Measurements from ENCODE around the gene ME3. TPM values are rescaled to one million over a fixed set of nuclear protein-coding genes. Genes with fewer than 3 reads are reported as not detected.

The ME3 gene
- total RNA-seq, 1 experiment from 2014 or later: 83.8 TPM

GRCh38 chr11:86666193-86666592 lies 6.2 kb downstream of the ME3 start:
- ATAC-seq: no peak
- Histone ChIP-seq H3K4me1 (ENCODE audit: insufficient read depth, low read length) (peaks cover 18% of the 10 kb centered on the region), H3K4me3 (ENCODE audit: low read length) (no peak overlapping the region), H3K9ac (ENCODE audit: low read length) (no peak overlapping the region), H3K79me2 (ENCODE audit: low read length) (peaks cover 30% of the 10 kb centered on the region), H3F3A (ENCODE audit: low read length, unreplicated experiment) (no peaks in the 10 kb centered on the region), H3K4me2 (ENCODE audit: low read length) (no peak overlapping the region), H2AFZ (ENCODE audit: low read length) (no peak overlapping the region), H3K9me3 (ENCODE audit: low read length) (no peaks in the 10 kb centered on the region), H3K36me3 (ENCODE audit: low read depth, low read length) (no peaks in the 10 kb centered on the region; the same call in 1 of the 2 replicates), H3K27ac (ENCODE audit: low read length) (no peak overlapping the region), H3K27me3 (ENCODE audit: low read length) (no peaks in the 10 kb centered on the region), H3K9me2 (replicated peaks; ENCODE audit: low read length) (no peaks in the 10 kb centered on the region), H4K20me1 (ENCODE audit: low read length) (no peaks in the 10 kb centered on the region)
- no TSS peak for BruUV-seq (replicated peaks)
- CTCF ChIA-PET: interaction anchor here (1.2 kb wide), 1 partner anchor 57 kb away, joined by 3 read pairs; no protein-coding TSS in a partner anchor
- intact Hi-C loops (cut with micrococcal nuclease): no loop called here
- TF ChIP-seq EZH2 (IDR thresholded peaks at IDR 0.05; ENCODE audit: low read length, unreplicated experiment) (no peak), EZH2phosphoT487 (IDR thresholded peaks at IDR 0.05; ENCODE audit: borderline replicate concordance, low read length) (no peak)
- TF ChIP-seq, protein P1, sequence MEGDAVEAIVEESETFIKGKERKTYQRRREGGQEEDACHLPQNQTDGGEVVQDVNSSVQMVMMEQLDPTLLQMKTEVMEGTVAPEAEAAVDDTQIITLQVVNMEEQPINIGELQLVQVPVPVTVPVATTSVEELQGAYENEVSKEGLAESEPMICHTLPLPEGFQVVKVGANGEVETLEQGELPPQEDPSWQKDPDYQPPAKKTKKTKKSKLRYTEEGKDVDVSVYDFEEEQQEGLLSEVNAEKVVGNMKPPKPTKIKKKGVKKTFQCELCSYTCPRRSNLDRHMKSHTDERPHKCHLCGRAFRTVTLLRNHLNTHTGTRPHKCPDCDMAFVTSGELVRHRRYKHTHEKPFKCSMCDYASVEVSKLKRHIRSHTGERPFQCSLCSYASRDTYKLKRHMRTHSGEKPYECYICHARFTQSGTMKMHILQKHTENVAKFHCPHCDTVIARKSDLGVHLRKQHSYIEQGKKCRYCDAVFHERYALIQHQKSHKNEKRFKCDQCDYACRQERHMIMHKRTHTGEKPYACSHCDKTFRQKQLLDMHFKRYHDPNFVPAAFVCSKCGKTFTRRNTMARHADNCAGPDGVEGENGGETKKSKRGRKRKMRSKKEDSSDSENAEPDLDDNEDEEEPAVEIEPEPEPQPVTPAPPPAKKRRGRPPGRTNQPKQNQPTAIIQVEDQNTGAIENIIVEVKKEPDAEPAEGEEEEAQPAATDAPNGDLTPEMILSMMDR (conservative IDR thresholded peaks at IDR 0.05; ENCODE audit: low read depth, low read length): no peak
- POLR2A ChIA-PET (ENCODE audit: unreplicated experiment): no interaction called here
- no peak for DNase-seq

- H3K36me3 ChIP-seq (ENCODE audit: low read depth, low read length): no peaks in the 10 kb centered on the region; the same call in 1 of the 2 replicates
- peaks cover 10% of the 10 kb centered on the region for H3K4me1 ChIP-seq (ENCODE audit: insufficient read depth, low read length)
- H3K27me3 ChIP-seq (ENCODE audit: low read length): no peaks in the 10 kb centered on the region
- intact Hi-C loops (cut with micrococcal nuclease): no loop called here
- H4K20me1 ChIP-seq (ENCODE audit: low read length): no peaks in the 10 kb centered on the region
- peak overlapping the region; percentile 18; the same call in 1 of the 2 replicates for H3K27ac ChIP-seq (ENCODE audit: low read length)
- TF ChIP-seq EZH2phosphoT487 (IDR thresholded peaks at IDR 0.05; ENCODE audit: borderline replicate concordance, low read length): no peak
- TF ChIP-seq, protein P1 (conservative IDR thresholded peaks at IDR 0.05; ENCODE audit: low read depth, low read length): no peak
- no peak for TF ChIP-seq EZH2 (IDR thresholded peaks at IDR 0.05; ENCODE audit: low read length, unreplicated experiment)
- H3K4me3 ChIP-seq (ENCODE audit: low read length): no peak overlapping the region
- ChIA-PET CTCF (no interaction called here), POLR2A (ENCODE audit: unreplicated experiment) (interaction anchor here (0.7 kb wide), 1 partner anchor 45 kb away, joined by 3 read pairs; no protein-coding TSS in a partner anchor)
- peak; percentile 54; the same call in 1 of the 2 replicates for ATAC-seq
- no peak overlapping the region for H3K9ac ChIP-seq (ENCODE audit: low read length)
- no peaks in the 10 kb centered on the region for H3K9me2 ChIP-seq (replicated peaks; ENCODE audit: low read length)
- H2AFZ ChIP-seq (ENCODE audit: low read length): no peak overlapping the region
- H3K4me2 ChIP-seq (ENCODE audit: low read length): no peak overlapping the region
- no TSS peak for BruUV-seq (replicated peaks)
- H3F3A ChIP-seq (ENCODE audit: low read length, unreplicated experiment): no peaks in the 10 kb centered on the region
- peak; percentile 35 for DNase-seq
- no peaks in the 10 kb centered on the region for H3K9me3 ChIP-seq (ENCODE audit: low read length)
- peaks cover 18% of the 10 kb centered on the region for H3K79me2 ChIP-seq (ENCODE audit: low read length)
These were observed 7.5 kb downstream of the ME3 start for GRCh38 chr11:86664930-86665329.

GRCh38 chr11:86663761-86664160 lies 8.7 kb downstream of the ME3 start:
- ATAC-seq: no peak
- TF ChIP-seq, protein P1 (conservative IDR thresholded peaks at IDR 0.05; ENCODE audit: low read depth, low read length): no peak
- no peak for TF ChIP-seq EZH2phosphoT487 (IDR thresholded peaks at IDR 0.05; ENCODE audit: borderline replicate concordance, low read length)
- no peak for TF ChIP-seq EZH2 (IDR thresholded peaks at IDR 0.05; ENCODE audit: low read length, unreplicated experiment)
- CTCF ChIA-PET: no interaction called here

More at GRCh38 chr11:86663761-86664160, 8.7 kb downstream of the ME3 start:
- Histone ChIP-seq H3K27me3 (ENCODE audit: low read length) (no peaks in the 10 kb centered on the region), H2AFZ (ENCODE audit: low read length) (no peak overlapping the region), H3K4me3 (ENCODE audit: low read length) (no peak overlapping the region), H3K4me1 (ENCODE audit: insufficient read depth, low read length) (peaks cover 13% of the 10 kb centered on the region; the same call in 1 of the 2 replicates), H3K36me3 (ENCODE audit: low read depth, low read length) (no peaks in the 10 kb centered on the region; the same call in 1 of the 2 replicates), H3K79me2 (ENCODE audit: low read length) (peaks cover 6% of the 10 kb centered on the region), H4K20me1 (ENCODE audit: low read length) (no peaks in the 10 kb centered on the region), H3K9ac (ENCODE audit: low read length) (no peak overlapping the region), H3K4me2 (ENCODE audit: low read length) (no peak overlapping the region), H3K9me3 (ENCODE audit: low read length) (no peaks in the 10 kb centered on the region), H3F3A (ENCODE audit: low read length, unreplicated experiment) (no peaks in the 10 kb centered on the region), H3K27ac (ENCODE audit: low read length) (no peak overlapping the region), H3K9me2 (replicated peaks; ENCODE audit: low read length) (no peaks in the 10 kb centered on the region)
- POLR2A ChIA-PET (ENCODE audit: unreplicated experiment): no interaction called here
- BruUV-seq (replicated peaks): no TSS peak
- DNase-seq: no peak
- intact Hi-C loops (cut with micrococcal nuclease): no loop called here
